HEK293T (cell line): Measurements from ENCODE around the gene USPL1.

Experiments
- ARNT ChIP-seq: fragments of 450-650 bp; IDR thresholded peaks from 2 replicates; pipeline ENCODE4 v1.6.1; 2017; ENCODE audit warnings: mild to moderate bottlenecking
- BHLHE40 ChIP-seq: fragments of 450-650 bp; IDR thresholded peaks from 2 replicates; pipeline ENCODE4 v1.6.1; 2016; ENCODE audit warnings: mild to moderate bottlenecking, moderate library complexity, borderline replicate concordance
- CTBP1 ChIP-seq: fragments of 450-650 bp; IDR thresholded peaks from 2 replicates; pipeline ENCODE4 v1.6.1; 2016; ENCODE audit warnings: borderline replicate concordance
- ELF4 ChIP-seq: fragments of 450-650 bp; IDR thresholded peaks from 2 replicates; pipeline ENCODE4 v1.6.1; 2017; ENCODE audit warnings: antibody characterized with exemption
- FOXK2 ChIP-seq: fragments of 450-650 bp; IDR thresholded peaks from 2 replicates; pipeline ENCODE4 v1.6.1; 2016; ENCODE audit warnings: mild to moderate bottlenecking
- FOXM1 ChIP-seq: fragments of 450-650 bp; IDR thresholded peaks from 2 replicates; pipeline ENCODE4 v1.6.1; 2017; ENCODE audit warnings: mild to moderate bottlenecking, borderline replicate concordance
- PKNOX1 ChIP-seq: fragments of 450-650 bp; IDR thresholded peaks from 2 replicates; pipeline ENCODE4 v1.6.1; 2016
- SP1 ChIP-seq: fragments of 450-650 bp; IDR thresholded peaks from 2 replicates; pipeline ENCODE4 v1.6.1; 2017
- SUZ12 ChIP-seq: fragments of 450-650 bp; IDR thresholded peaks from 2 replicates; pipeline ENCODE4 v1.6.1; 2016; ENCODE audit warnings: mild to moderate bottlenecking

- TF ChIP-seq CTBP1 (no peak), ELF4 (no peak), SP1 (no peak), FOXM1 (no peak), BHLHE40 (no peak), FOXK2 (no peak), PKNOX1 (no peak), ARNT (no peak), SUZ12 (no peak)
These were observed 80.3 kb downstream of the USPL1 start for GRCh38 chr13:30697996-30698401.
